ENCODE measurements around the gene NAT14.

DNA sequence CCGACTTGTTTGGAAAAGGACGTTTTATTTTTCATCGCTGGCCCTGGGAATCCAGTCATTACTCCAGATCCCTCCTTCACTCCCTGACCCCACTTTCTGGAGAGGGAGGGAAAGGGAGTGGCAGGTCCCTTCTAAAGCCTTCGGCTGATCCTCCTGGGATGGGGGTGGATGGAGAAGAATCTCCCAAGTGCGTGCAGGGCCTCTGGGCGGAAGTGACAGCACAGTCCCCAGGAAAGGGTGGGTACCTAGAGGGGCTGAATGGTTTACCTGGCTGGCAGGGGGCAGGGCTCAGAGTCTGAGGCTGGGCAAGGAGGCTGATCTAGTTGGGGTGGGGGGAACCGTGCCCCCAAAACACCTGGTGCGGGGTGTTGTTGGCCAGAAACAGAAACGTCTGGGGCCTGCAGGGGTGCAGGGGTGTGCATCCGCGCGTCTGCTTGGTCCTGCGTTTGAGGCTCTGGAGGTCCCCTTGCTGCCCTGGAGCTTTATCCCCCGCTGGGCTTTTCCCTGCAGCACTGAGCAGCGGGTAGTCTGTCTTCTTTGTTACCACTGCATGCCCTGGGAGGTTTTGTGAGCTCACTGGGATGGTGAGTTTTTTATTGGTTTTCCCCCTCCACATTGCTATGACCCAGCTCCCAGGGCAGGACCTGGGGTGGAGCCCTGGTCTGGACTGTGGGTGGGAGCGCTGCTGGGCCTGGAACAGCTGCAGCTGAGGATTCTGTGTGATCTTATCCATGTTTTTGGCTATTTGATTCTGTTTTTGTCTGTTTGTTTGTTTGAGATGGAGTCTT is 11.6 kb upstream of the NAT14 start:
- TF ChIP-seq POLR2A (IDR thresholded peaks at IDR 0.05; ENCODE audit: low read depth, low read length), result no peak
- no peak for TF ChIP-seq POLR2AphosphoS5 (IDR thresholded peaks at IDR 0.05; ENCODE audit: low read depth, low read length)
- TF ChIP-seq TAF1 (IDR thresholded peaks at IDR 0.05; ENCODE audit: low read depth, low read length), result no peak
- TF ChIP-seq PAX5 (IDR thresholded peaks at IDR 0.05; ENCODE audit: insufficient read depth, low read length, severe bottlenecking), result no peak
- no peak for TF ChIP-seq SPI1 (IDR thresholded peaks at IDR 0.05; ENCODE audit: low read depth, low read length)
- no peak for TF ChIP-seq POU2F2 (IDR thresholded peaks at IDR 0.05; ENCODE audit: low read depth, low read length)

Data from GM12891 (cell line).